Small intestine (tissue), 7 donors: Measurements from ENCODE around the gene KCNK3. TPM values are rescaled to one million over a fixed set of nuclear protein-coding genes. Genes with fewer than 3 reads are reported as not detected.
A peak's percentile ranks its signal among the peaks of the same experiment; 100 is the strongest.
"Not testable (repeated sequence)": the region's sequence is repeated elsewhere in the genome, so short reads cannot be mapped to it uniquely, and the experiment has no call there.

Experiments
- DNase-seq, 2 donors: peaks; one replicate each; pipeline versions ENCODE4 v3.0.0 to v3.0.0-alpha.2; 2013
- FAIRE-seq: peaks from 2 replicates; lab custom pipeline; 2012; peaks lifted over from hg19 to GRCh38; lab: Jason Lieb, UNC
- H3K27ac ChIP-seq, 3 donors: one replicate each; pipeline ENCODE4 v1.5.1; 2013; ENCODE audit warnings: low read length in 2 of 3, mild to moderate bottlenecking in 2 of 3, control low read depth in 1 of 3, inconsistent platforms in 1 of 3, low read depth in 1 of 3, moderate library complexity in 1 of 3
- H3K27me3 ChIP-seq, 3 donors: one replicate each; pipeline ENCODE4 v1.6.1; 2013; ENCODE audit warnings: low read length in 3 of 3, inconsistent platforms in 1 of 3; ENCODE audit not compliant: control insufficient read depth in 3 of 3, insufficient read depth in 3 of 3
- H3K36me3 ChIP-seq, 3 donors: one replicate each; pipeline ENCODE4 v1.6.1; 2013; ENCODE audit warnings: low read length in 3 of 3, inconsistent platforms in 1 of 3, low read depth in 1 of 3, mild to moderate bottlenecking in 1 of 3, moderate library complexity in 1 of 3; ENCODE audit not compliant: control insufficient read depth in 3 of 3, insufficient read depth in 2 of 3
- H3K4me1 ChIP-seq, 3 donors: one replicate each; pipeline ENCODE4 v1.6.1; 2013; ENCODE audit warnings: low read length in 2 of 3, inconsistent platforms in 1 of 3, low read depth in 1 of 3, mild to moderate bottlenecking in 1 of 3, moderate library complexity in 1 of 3; ENCODE audit not compliant: control insufficient read depth in 3 of 3, insufficient read depth in 2 of 3
- H3K4me3 ChIP-seq, 3 donors: one replicate each; pipeline ENCODE4 v1.5.1; 2013; ENCODE audit warnings: low read length in 3 of 3, control low read depth in 1 of 3, inconsistent platforms in 1 of 3, low read depth in 1 of 3, mild to moderate bottlenecking in 1 of 3, moderate library complexity in 1 of 3
- H3K9me3 ChIP-seq, 2 donors: one replicate each; pipeline ENCODE4 v1.6.1; 2013; ENCODE audit warnings: low read depth in 1 of 2, low read length in 1 of 2; ENCODE audit not compliant: control insufficient read depth in 2 of 2, insufficient read depth in 1 of 2
- WGBS, 3 donors: extraction: QIAGEN DNeasy Blood & Tissue Kit; methylation state at CpG; one replicate each; pipeline ENCODE4 v1.1.7; 2013; 5-methylcytosine and 5-hydroxymethylcytosine counted together
- polyA plus RNA-seq, 4 donors: library from polyadenylated mRNA; stranded (reverse) in 3 of 4; unstranded in 1 of 4; fragments of 200-250 nt in 3 of 4; fragments of 120-200 nt in 1 of 4; gene quantifications; one replicate each; pipeline versions ENCODE4 v1.2.1 to v1.2.3, GENCODE V29; 2013
- donor health status: healthy with polysubstance abuse.
- donor health status: control.
- donor health status: control.
- donor health status: Bipolar disorder and iron deficiency.
- donor health status: healthy.

The KCNK3 gene
- polyA plus RNA-seq, 4 donors, result 0.22 to 3.3 (median 0.28) TPM

GRCh38 chr2:26649992-26650712, 42.4 kb upstream of the KCNK3 start:
- H3K4me3 ChIP-seq, result no peak overlapping the region
- no peaks in the 10 kb centered on the region for H3K9me3 ChIP-seq
- peaks cover 0 to 9% (median 0%) of the 10 kb centered on the region in 3 donors for H3K27me3 ChIP-seq
- peak overlapping the region in 1 of 3 donors; percentile 73 for H3K27ac ChIP-seq
- H3K36me3 ChIP-seq, result no peaks in the 10 kb centered on the region
- DNase-seq (no peak), FAIRE-seq (no peak)
- no peaks in the 10 kb centered on the region for H3K4me1 ChIP-seq
- WGBS, 3 donors, result 73 to 80% (median 78%) methylated on average over 12 of the region's 12 CpGs

GRCh38 chr2:26650713-26651469, 41.6 kb upstream of the KCNK3 start:
- no peaks in the 10 kb centered on the region for H3K36me3 ChIP-seq
- FAIRE-seq (no peak), DNase-seq (no peak)
- no peaks in the 10 kb centered on the region for H3K4me1 ChIP-seq
- peaks cover 0 to 9% (median 0%) of the 10 kb centered on the region in 3 donors for H3K27me3 ChIP-seq
- no peaks in the 10 kb centered on the region for H3K9me3 ChIP-seq
- H3K4me3 ChIP-seq, result no peak overlapping the region
- 76 to 88% (median 80%) methylated on average over 12 of the region's 12 CpGs for WGBS, 3 donors
- H3K27ac ChIP-seq, result peak overlapping the region in 2 of 3 donors; percentile 62 to 73

- Histone ChIP-seq H3K9me3 (no peaks in the 10 kb centered on the region), H3K27me3 (peaks cover 0 to 9% (median 0%) of the 10 kb centered on the region in 3 donors), H3K27ac (peak overlapping the region in 2 of 3 donors; percentile 62 to 73), H3K4me3 (no peak overlapping the region), H3K36me3 (no peaks in the 10 kb centered on the region), H3K4me1 (no peaks in the 10 kb centered on the region)
- WGBS, 3 donors, result 79 to 91% (median 86%) methylated on average over 7 of the region's 7 CpGs
- no peak for DNase-seq
- no peak for FAIRE-seq
Observed at GRCh38 chr2:26651470-26651771, 41.1 kb upstream of the KCNK3 start.

GRCh38 chr2:26651799-26652198, 40.7 kb upstream of the KCNK3 start:
- H3K4me3 ChIP-seq, result no peak overlapping the region
- peak overlapping the region in 2 of 3 donors; percentile 32 to 73 for H3K27ac ChIP-seq
- DNase-seq (no peak), FAIRE-seq (no peak)
- no peaks in the 10 kb centered on the region for H3K4me1 ChIP-seq
- no peaks in the 10 kb centered on the region for H3K9me3 ChIP-seq
- H3K27me3 ChIP-seq, result peaks cover 0 to 9% (median 0%) of the 10 kb centered on the region in 3 donors
- 74 to 88% (median 81%) methylated on average over 7 of the region's 7 CpGs for WGBS, 3 donors
- H3K36me3 ChIP-seq, result no peaks in the 10 kb centered on the region

- DNase-seq, result peak in 1 of 2 donors; percentile 30
- 62 to 86% (median 80%) methylated on average over 12 of the region's 12 CpGs for WGBS, 3 donors
- FAIRE-seq, result no peak
- H3K27me3 ChIP-seq, result peaks cover 0 to 4% (median 0%) of the 10 kb centered on the region in 3 donors
- no peaks in the 10 kb centered on the region for H3K9me3 ChIP-seq
- peak overlapping the region in 2 of 3 donors; percentile 19 to 73 for H3K27ac ChIP-seq
- no peaks in the 10 kb centered on the region for H3K36me3 ChIP-seq
- no peak overlapping the region for H3K4me3 ChIP-seq
- no peaks in the 10 kb centered on the region for H3K4me1 ChIP-seq
Observed at GRCh38 chr2:26652361-26653041, 40.0 kb upstream of the KCNK3 start.

- Histone ChIP-seq H3K4me3 (no peak overlapping the region), H3K36me3 (no peaks in the 10 kb centered on the region), H3K4me1 (no peaks in the 10 kb centered on the region), H3K27ac (peak overlapping the region in 1 of 3 donors; percentile 73), H3K9me3 (no peaks in the 10 kb centered on the region), H3K27me3 (peaks cover 0 to 4% (median 0%) of the 10 kb centered on the region in 3 donors)
- FAIRE-seq, result no peak
- DNase-seq, result no peak
- 82 to 86% (median 85%) methylated on average over 13 of the region's 13 CpGs for WGBS, 3 donors
Observed at GRCh38 chr2:26653207-26654060, 39.1 kb upstream of the KCNK3 start.

GRCh38 chr2:26654061-26654340, 38.5 kb upstream of the KCNK3 start:
- FAIRE-seq (no peak), DNase-seq (no peak)
- no peaks in the 10 kb centered on the region for H3K4me1 ChIP-seq
- no peaks in the 10 kb centered on the region for H3K36me3 ChIP-seq
- WGBS, 3 donors, result 51 to 83% (median 73%) methylated on average over 3 of the region's 3 CpGs
- H3K27ac ChIP-seq, result no peak overlapping the region
- peaks cover 0 to 4% (median 0%) of the 10 kb centered on the region in 3 donors for H3K27me3 ChIP-seq
- H3K4me3 ChIP-seq, result no peak overlapping the region
- H3K9me3 ChIP-seq, result no peaks in the 10 kb centered on the region

GRCh38 chr2:26655120-26655519, 37.4 kb upstream of the KCNK3 start:
- H3K27me3 ChIP-seq, H3K27ac ChIP-seq, H3K36me3 ChIP-seq, FAIRE-seq, H3K9me3 ChIP-seq, H3K4me1 ChIP-seq, H3K4me3 ChIP-seq, DNase-seq: not testable (repeated sequence)
- WGBS, 3 donors, result 31 to 76% (median 67%) methylated on average over 1 of the region's 1 CpG
